ENCODE results near the gene DNMT1. TPM values are rescaled to one million over a fixed set of nuclear protein-coding genes. Genes with fewer than 3 reads are reported as not detected.
"Not testable (repeated sequence)": the region's sequence is repeated elsewhere in the genome, so short reads cannot be mapped to it uniquely, and the experiment has no call there.

The DNMT1 gene
- total RNA-seq, 1 donor from 2014 or later = 14.9 TPM

- no peak for DNase-seq (ENCODE audit: low read depth in 2 of 2)
Measured at GRCh38 chr19:10184636-10185035, 10.1 kb downstream of the DNMT1 start.

GRCh38 chr19:10183926-10184325 lies 10.8 kb downstream of the DNMT1 start:
- no peak for DNase-seq (ENCODE audit: low read depth in 2 of 2)

- no peak for DNase-seq (ENCODE audit: low read depth in 2 of 2)
Measured at GRCh38 chr19:10182847-10183246, 11.9 kb downstream of the DNMT1 start.

- DNase-seq (ENCODE audit: low read depth in 2 of 2) = no peak
Measured at GRCh38 chr19:10182076-10182475, 12.7 kb downstream of the DNMT1 start.

- DNase-seq (ENCODE audit: low read depth in 2 of 2) = no peak
Measured at GRCh38 chr19:10180459-10180858, 14.3 kb downstream of the DNMT1 start.

GRCh38 chr19:10180024-10180423 lies 14.7 kb downstream of the DNMT1 start:
- DNase-seq (ENCODE audit: low read depth in 2 of 2) = not testable (repeated sequence)

GRCh38 chr19:10173527-10173926 lies 21.2 kb downstream of the DNMT1 start:
- no peak for DNase-seq (ENCODE audit: low read depth in 2 of 2)

GRCh38 chr19:10168386-10168948 lies 26.3 kb downstream of the DNMT1 start:
- DNase-seq (ENCODE audit: low read depth in 2 of 2) = no peak

- no peak for DNase-seq (ENCODE audit: low read depth in 2 of 2)
Measured at GRCh38 chr19:10167459-10167858, 27.3 kb downstream of the DNMT1 start.

- not testable (repeated sequence) for DNase-seq (ENCODE audit: low read depth in 2 of 2)
Measured at GRCh38 chr19:10166501-10166900, 28.3 kb downstream of the DNMT1 start.

GRCh38 chr19:10166046-10166445 lies 28.7 kb downstream of the DNMT1 start:
- no peak for DNase-seq (ENCODE audit: low read depth in 2 of 2)

GRCh38 chr19:10163536-10163935 lies 31.2 kb downstream of the DNMT1 start:
- no peak for DNase-seq (ENCODE audit: low read depth in 2 of 2)

- DNase-seq (ENCODE audit: low read depth in 2 of 2) = no peak
Measured at GRCh38 chr19:10159610-10160009, 35.1 kb downstream of the DNMT1 start.

- no peak for DNase-seq (ENCODE audit: low read depth in 2 of 2)
Measured at GRCh38 chr19:10158485-10158884, 36.3 kb downstream of the DNMT1 start.

- no peak for DNase-seq (ENCODE audit: low read depth in 2 of 2)
Measured at GRCh38 chr19:10158071-10158470, 36.7 kb downstream of the DNMT1 start.

GRCh38 chr19:10155839-10156238 lies 38.9 kb downstream of the DNMT1 start:
- DNase-seq (ENCODE audit: low read depth in 2 of 2) = peak in 1 of 2 donors; percentile 50

GRCh38 chr19:10152100-10152499 lies 42.7 kb downstream of the DNMT1 start:
- no peak for DNase-seq (ENCODE audit: low read depth in 2 of 2)

GRCh38 chr19:10151521-10151920 lies 43.2 kb downstream of the DNMT1 start:
- no peak for DNase-seq (ENCODE audit: low read depth in 2 of 2)

- DNase-seq (ENCODE audit: low read depth in 2 of 2) = no peak
Measured at GRCh38 chr19:10149427-10149826, 45.3 kb downstream of the DNMT1 start.

- no peak for DNase-seq (ENCODE audit: low read depth in 2 of 2)
Measured at GRCh38 chr19:10146142-10146541, 48.6 kb downstream of the DNMT1 start.

GRCh38 chr19:10145031-10145430 lies 49.7 kb downstream of the DNMT1 start:
- DNase-seq (ENCODE audit: low read depth in 2 of 2) = no peak

GRCh38 chr19:10144361-10144760 lies 50.4 kb downstream of the DNMT1 start:
- DNase-seq (ENCODE audit: low read depth in 2 of 2) = peak in 1 of 2 donors; percentile 49

GRCh38 chr19:10143681-10144080 lies 51.1 kb downstream of the DNMT1 start:
- no peak for DNase-seq (ENCODE audit: low read depth in 2 of 2)
